Fibroblast of lung (primary cell): ENCODE results near the gene CHCHD6. TPM values are rescaled to one million over a fixed set of nuclear protein-coding genes. Genes with fewer than 3 reads are reported as not detected.

Experiments used
- DNase-seq, 2 donors: peaks; one replicate each; pipeline versions ENCODE4 v3.0.0 to v3.0.0-alpha.2; 2010; ENCODE audit warnings: low read depth in 2 of 2
- H2AFZ ChIP-seq: 2 replicates; pipeline ENCODE4 v1.5.1; 2012; ENCODE audit warnings: low read length, control low read depth, inconsistent platforms
- H3K27ac ChIP-seq: 2 replicates; pipeline ENCODE4 v1.5.1; 2011; ENCODE audit warnings: low read length, control low read depth; ENCODE audit not compliant: insufficient read depth
- H3K27me3 ChIP-seq: 2 replicates; pipeline ENCODE4 v1.5.1; 2011; ENCODE audit warnings: mild to moderate bottlenecking, low read length; ENCODE audit not compliant: control insufficient read depth, insufficient read depth
- H3K36me3 ChIP-seq: 2 replicates; pipeline ENCODE4 v1.5.1; 2011; ENCODE audit warnings: low read length; ENCODE audit not compliant: control insufficient read depth, insufficient read depth
- H3K4me1 ChIP-seq: 2 replicates; pipeline ENCODE4 v1.5.1; 2011; ENCODE audit warnings: low read length; ENCODE audit not compliant: control insufficient read depth, insufficient read depth; ENCODE audit errors: extremely low read depth
- H3K4me2 ChIP-seq: 2 replicates; pipeline ENCODE4 v1.5.1; 2011; ENCODE audit warnings: low read length, control low read depth; ENCODE audit not compliant: insufficient read depth; ENCODE audit errors: extremely low read depth
- H3K4me3 ChIP-seq, 4 experiments: fragments of 200-600 bp in 1 of 4; sonication (generic) in 1 of 4; replicated peaks in 1 of 4; 2 replicates each; pipeline ENCODE4 v1.5.1; 2011 to 2016; ENCODE audit warnings: low read length in 4 of 4, low read depth in 3 of 4, mild to moderate bottlenecking in 3 of 4, control low read depth in 2 of 4, inconsistent platforms in 1 of 4, mixed read lengths in 1 of 4; ENCODE audit not compliant: insufficient read depth in 1 of 4; ENCODE audit errors: control extremely low read depth in 1 of 4
- H3K79me2 ChIP-seq: 2 replicates; pipeline ENCODE4 v1.5.1; 2012; ENCODE audit warnings: mild to moderate bottlenecking, low read length, inconsistent platforms; ENCODE audit not compliant: control insufficient read depth, insufficient read depth
- H3K9ac ChIP-seq: 2 replicates; pipeline ENCODE4 v1.5.1; 2011; ENCODE audit warnings: mild to moderate bottlenecking, low read length, control low read depth; ENCODE audit not compliant: insufficient read depth
- H3K9me3 ChIP-seq: 2 replicates; pipeline ENCODE4 v1.5.1; 2012; ENCODE audit warnings: low read depth, low read length; ENCODE audit not compliant: control insufficient read depth, insufficient read depth
- H4K20me1 ChIP-seq: 2 replicates; pipeline ENCODE4 v1.5.1; 2011; ENCODE audit warnings: low read length; ENCODE audit not compliant: control insufficient read depth, insufficient read depth; ENCODE audit errors: extremely low read depth
- EZH2 ChIP-seq: IDR thresholded peaks from 2 replicates; pipeline ENCODE4 v1.5.1; 2012; ENCODE audit warnings: low read length, control low read depth, mild to moderate bottlenecking; ENCODE audit errors: missing control alignments
- polyA plus RNA-seq, 2 donors: library from polyadenylated mRNA; depleted of rRNA in 1 of 2; stranded (reverse) in 1 of 2; unstranded in 1 of 2; fragments of >200 nt; gene quantifications; 2 replicates each; pipeline ENCODE4 v1.2.1, GENCODE V29; 2011 to 2012; ENCODE audit warnings: missing spikeins in 1 of 2
- total RNA-seq: library from RNA; depleted of rRNA; stranded (reverse); fragments of >200 nt; gene quantifications from 2 replicates; pipeline ENCODE4 v1.2.1, GENCODE V29; 2014
- TF ChIP-seq, protein P1 (sequence below), 2 donors: IDR thresholded peaks in 1 of 2; conservative IDR thresholded peaks in 1 of 2; 1 replicate in 1 of 2; 2 replicates in 1 of 2; pipeline ENCODE4 v1.5.1; 2011 to 2012; ENCODE audit warnings: low read length in 2 of 2, control low read depth in 1 of 2, inconsistent platforms in 1 of 2, low read depth in 1 of 2, mild to moderate bottlenecking in 1 of 2

The CHCHD6 gene
- total and polyA plus RNA-seq, 2 donors (not counting 1 experiment from before 2014, with no cell fraction given) = 9.5 to 11.1 TPM

DNA sequence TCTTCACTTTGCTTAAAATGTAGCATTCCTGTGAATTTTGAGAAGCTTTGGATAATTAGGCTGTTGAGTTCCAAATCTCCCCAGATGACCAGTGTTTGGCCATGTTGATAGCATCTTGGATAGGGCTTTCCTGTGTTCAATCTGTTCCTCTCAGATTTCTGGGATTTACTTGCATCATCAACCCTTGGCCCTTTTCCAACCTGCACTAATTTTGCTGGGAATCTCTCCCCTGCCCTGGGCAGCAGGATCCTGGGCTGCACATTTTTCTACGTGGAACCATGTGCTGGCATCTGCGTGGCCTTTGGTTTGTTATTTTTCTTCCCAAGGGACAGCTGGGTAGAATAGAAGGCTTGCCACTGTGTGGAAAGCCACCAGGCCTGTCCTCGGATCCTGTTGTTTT lies 203.5 kb downstream of the CHCHD6 start:
- H3K9me3 ChIP-seq = no peaks in the 10 kb centered on the region
- no peaks in the 10 kb centered on the region for H3K36me3 ChIP-seq
- H3K4me1 ChIP-seq = peaks cover 3% of the 10 kb centered on the region
- H3K79me2 ChIP-seq = no peaks in the 10 kb centered on the region
- no peak overlapping the region for H3K4me3 ChIP-seq
- H3K9ac ChIP-seq = no peak overlapping the region
- no peaks in the 10 kb centered on the region for H4K20me1 ChIP-seq
- no peak overlapping the region for H2AFZ ChIP-seq
- DNase-seq = no peak
- H3K4me2 ChIP-seq = no peak overlapping the region
- no peak overlapping the region for H3K27ac ChIP-seq
- H3K27me3 ChIP-seq = no peaks in the 10 kb centered on the region
- TF ChIP-seq EZH2 = no peak
- TF ChIP-seq, protein P1, sequence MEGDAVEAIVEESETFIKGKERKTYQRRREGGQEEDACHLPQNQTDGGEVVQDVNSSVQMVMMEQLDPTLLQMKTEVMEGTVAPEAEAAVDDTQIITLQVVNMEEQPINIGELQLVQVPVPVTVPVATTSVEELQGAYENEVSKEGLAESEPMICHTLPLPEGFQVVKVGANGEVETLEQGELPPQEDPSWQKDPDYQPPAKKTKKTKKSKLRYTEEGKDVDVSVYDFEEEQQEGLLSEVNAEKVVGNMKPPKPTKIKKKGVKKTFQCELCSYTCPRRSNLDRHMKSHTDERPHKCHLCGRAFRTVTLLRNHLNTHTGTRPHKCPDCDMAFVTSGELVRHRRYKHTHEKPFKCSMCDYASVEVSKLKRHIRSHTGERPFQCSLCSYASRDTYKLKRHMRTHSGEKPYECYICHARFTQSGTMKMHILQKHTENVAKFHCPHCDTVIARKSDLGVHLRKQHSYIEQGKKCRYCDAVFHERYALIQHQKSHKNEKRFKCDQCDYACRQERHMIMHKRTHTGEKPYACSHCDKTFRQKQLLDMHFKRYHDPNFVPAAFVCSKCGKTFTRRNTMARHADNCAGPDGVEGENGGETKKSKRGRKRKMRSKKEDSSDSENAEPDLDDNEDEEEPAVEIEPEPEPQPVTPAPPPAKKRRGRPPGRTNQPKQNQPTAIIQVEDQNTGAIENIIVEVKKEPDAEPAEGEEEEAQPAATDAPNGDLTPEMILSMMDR (conservative IDR thresholded peaks at IDR 0.05 in 1 of 2, IDR thresholded peaks at IDR 0.05 in 1 of 2; ENCODE audit: low read depth in 1 of 2, low read length in 2 of 2) = no peak

DNA sequence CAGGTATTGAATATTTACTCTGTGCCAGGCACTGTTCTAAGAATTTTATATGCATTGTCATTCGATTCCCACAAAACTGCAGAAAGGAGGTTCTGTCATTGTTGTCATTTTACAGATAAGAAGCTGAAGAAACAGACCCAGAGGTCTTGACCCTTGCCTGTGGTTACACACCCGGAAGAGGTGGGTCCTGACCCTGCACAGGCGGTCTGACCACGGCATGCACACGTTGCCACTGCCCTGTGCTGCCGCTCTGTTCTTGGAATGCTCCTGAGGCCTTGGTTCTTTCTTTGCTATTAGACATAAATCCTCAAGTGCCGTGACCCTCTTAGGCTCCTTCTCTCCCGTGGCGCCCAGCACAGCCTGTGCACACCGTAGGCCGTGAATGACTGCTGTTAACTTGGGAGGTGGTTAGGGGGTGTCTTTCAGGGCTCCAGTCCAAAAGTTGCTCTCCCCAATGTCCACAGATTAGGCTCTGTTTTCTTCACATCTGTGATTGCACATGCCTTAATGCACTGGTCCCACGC lies 204.8 kb downstream of the CHCHD6 start:
- H3K79me2 ChIP-seq = no peaks in the 10 kb centered on the region
- no peak overlapping the region for H3K9ac ChIP-seq
- H3K9me3 ChIP-seq = no peaks in the 10 kb centered on the region
- H3K4me2 ChIP-seq = no peak overlapping the region
- TF ChIP-seq, protein P1 (conservative IDR thresholded peaks at IDR 0.05 in 1 of 2, IDR thresholded peaks at IDR 0.05 in 1 of 2; ENCODE audit: low read depth in 1 of 2, low read length in 2 of 2) = no peak
- TF ChIP-seq EZH2 = no peak
- H2AFZ ChIP-seq = no peak overlapping the region
- no peaks in the 10 kb centered on the region for H4K20me1 ChIP-seq
- H3K36me3 ChIP-seq = no peaks in the 10 kb centered on the region
- H3K27me3 ChIP-seq = no peaks in the 10 kb centered on the region
- H3K27ac ChIP-seq = no peak overlapping the region
- no peak overlapping the region for H3K4me3 ChIP-seq
- peaks cover 3% of the 10 kb centered on the region for H3K4me1 ChIP-seq
- no peak for DNase-seq

DNA sequence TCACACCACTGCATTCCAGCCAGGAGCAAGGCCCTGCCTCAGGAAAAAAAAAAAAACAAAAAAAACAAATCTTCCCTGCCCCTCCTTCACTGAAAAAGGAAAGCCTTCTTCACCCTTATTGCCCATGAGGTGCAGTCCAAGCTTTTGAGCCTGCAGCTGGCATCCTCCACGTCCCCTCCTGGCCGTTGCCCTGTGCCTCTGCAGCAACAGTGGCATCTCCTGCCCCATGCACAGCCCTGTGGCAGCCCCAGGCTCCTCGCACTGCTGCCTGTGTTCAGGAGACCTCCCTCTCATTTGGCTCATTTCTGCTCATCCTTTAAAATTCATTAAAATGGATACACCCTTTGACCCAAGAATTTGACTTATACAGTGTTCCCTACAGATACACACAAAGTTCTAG lies 206.2 kb downstream of the CHCHD6 start:
- Histone ChIP-seq H3K4me3 (no peak overlapping the region), H3K4me2 (no peak overlapping the region), H3K79me2 (no peaks in the 10 kb centered on the region), H2AFZ (no peak overlapping the region), H3K4me1 (peaks cover 3% of the 10 kb centered on the region), H3K27ac (no peak overlapping the region), H3K36me3 (no peaks in the 10 kb centered on the region), H3K9ac (no peak overlapping the region), H3K9me3 (no peaks in the 10 kb centered on the region), H3K27me3 (no peaks in the 10 kb centered on the region), H4K20me1 (no peaks in the 10 kb centered on the region)
- no peak for DNase-seq
- TF ChIP-seq EZH2 = no peak
- TF ChIP-seq, protein P1 (conservative IDR thresholded peaks at IDR 0.05 in 1 of 2, IDR thresholded peaks at IDR 0.05 in 1 of 2; ENCODE audit: low read depth in 1 of 2, low read length in 2 of 2) = no peak
